Activated naive CD4-positive, alpha-beta T cell treated with anti-CD3 and anti-CD28 coated beads, Interleukin-2, amount 50 U/mL, for 24 hours (primary cell): ENCODE data around the gene TXNDC17.
"Not testable (repeated sequence)": the region's sequence is repeated elsewhere in the genome, so short reads cannot be mapped to it uniquely, and the experiment has no call there.

Experiments used
- H3K27ac Mint-ChIP-seq: one replicate; pipeline ENCODE4 v1.8.0; 2021; ENCODE audit warnings: mild to moderate bottlenecking, mixed read lengths
- H3K27me3 Mint-ChIP-seq: one replicate; pipeline ENCODE4 v1.8.0; 2021; ENCODE audit warnings: mixed read lengths
- H3K36me3 Mint-ChIP-seq: one replicate; pipeline ENCODE4 v1.8.0; 2021; ENCODE audit warnings: mixed read lengths
- H3K4me1 Mint-ChIP-seq: one replicate; pipeline ENCODE4 v1.8.0; 2021; ENCODE audit warnings: mixed read lengths
- H3K4me3 Mint-ChIP-seq: one replicate; pipeline ENCODE4 v1.8.0; 2021; ENCODE audit warnings: mild to moderate bottlenecking, mixed read lengths
- H3K9me3 Mint-ChIP-seq: one replicate; pipeline ENCODE4 v1.8.0; 2021; ENCODE audit warnings: mixed read lengths

Gene TXNDC17

GRCh38 chr17:6648181-6648580, 7.3 kb downstream of the TXNDC17 start:
- H3K4me3 Mint-ChIP-seq = no peak overlapping the region
- H3K27ac Mint-ChIP-seq = no peak overlapping the region
- no peaks in the 10 kb centered on the region for H3K9me3 Mint-ChIP-seq
- H3K36me3 Mint-ChIP-seq = peaks cover 20% of the 10 kb centered on the region
- no peaks in the 10 kb centered on the region for H3K27me3 Mint-ChIP-seq
- peaks cover 75% of the 10 kb centered on the region for H3K4me1 Mint-ChIP-seq

GRCh38 chr17:6651354-6651918, 10.6 kb downstream of the TXNDC17 start, which contains the start of the genes C17orf100 and MED31:
Gene C17orf100 (plus strand): TSS chr17:6651762. CDS start chr17:6651914, 152 bp downstream.
Gene MED31 (minus strand): TSS chr17:6651605. CDS start chr17:6651528, 77 bp downstream.
- no peaks in the 10 kb centered on the region for H3K9me3 Mint-ChIP-seq
- peaks cover 73% of the 10 kb centered on the region for H3K4me1 Mint-ChIP-seq
- peak within 1 kb of the TSS; percentile 99 for H3K27ac Mint-ChIP-seq
- peak within 1 kb of the TSS; percentile 94 for H3K4me3 Mint-ChIP-seq
- peaks cover 14% of the 10 kb centered on the region for H3K36me3 Mint-ChIP-seq
- H3K27me3 Mint-ChIP-seq = no peaks in the 10 kb centered on the region

- no peaks in the 10 kb centered on the region for H3K27me3 Mint-ChIP-seq
These were observed 11.1 kb downstream of the TXNDC17 start for GRCh38 chr17:6651919-6652452.

GRCh38 chr17:6654841-6655731, 14.2 kb downstream of the TXNDC17 start:
- Mint-ChIP-seq H3K9me3 (no peaks in the 10 kb centered on the region), H3K4me1 (peaks cover 58% of the 10 kb centered on the region), H3K4me3 (peak overlapping the region; percentile 81), H3K27ac (no peak overlapping the region), H3K36me3 (peaks cover 1% of the 10 kb centered on the region), H3K27me3 (no peaks in the 10 kb centered on the region)

More at GRCh38 chr17:6651919-6652452, 11.1 kb downstream of the TXNDC17 start:
- H3K27ac Mint-ChIP-seq = no peak overlapping the region
- peak overlapping the region; percentile 71 for H3K4me3 Mint-ChIP-seq
- peaks cover 68% of the 10 kb centered on the region for H3K4me1 Mint-ChIP-seq
- H3K36me3 Mint-ChIP-seq = peaks cover 12% of the 10 kb centered on the region
- H3K9me3 Mint-ChIP-seq = no peaks in the 10 kb centered on the region

- Mint-ChIP-seq H3K4me1 (peaks cover 61% of the 10 kb centered on the region), H3K27ac (peak overlapping the region; percentile 12), H3K4me3 (peak overlapping the region; percentile 85)
- H3K9me3 Mint-ChIP-seq, H3K27me3 Mint-ChIP-seq, H3K36me3 Mint-ChIP-seq: not testable (repeated sequence)
These were observed 15.0 kb downstream of the TXNDC17 start for GRCh38 chr17:6655732-6656361.

- Mint-ChIP-seq H3K4me1 (peaks cover 68% of the 10 kb centered on the region), H3K4me3 (peak overlapping the region; percentile 89), H3K27ac (peak overlapping the region; percentile 81)
- H3K27me3 Mint-ChIP-seq, H3K36me3 Mint-ChIP-seq, H3K9me3 Mint-ChIP-seq: not testable (repeated sequence)
These were observed 16.2 kb downstream of the TXNDC17 start for GRCh38 chr17:6656797-6657632.

- H3K4me3 Mint-ChIP-seq = peak overlapping the region; percentile 89
- peaks cover 1% of the 10 kb centered on the region for H3K36me3 Mint-ChIP-seq
- H3K4me1 Mint-ChIP-seq = peaks cover 62% of the 10 kb centered on the region
- H3K27me3 Mint-ChIP-seq = no peaks in the 10 kb centered on the region
- peak overlapping the region; percentile 55 for H3K27ac Mint-ChIP-seq
- no peaks in the 10 kb centered on the region for H3K9me3 Mint-ChIP-seq
These were observed 16.9 kb downstream of the TXNDC17 start for GRCh38 chr17:6657633-6658287.

- Mint-ChIP-seq H3K4me1 (peaks cover 56% of the 10 kb centered on the region), H3K4me3 (peak overlapping the region; percentile 89)
- H3K27me3 Mint-ChIP-seq, H3K9me3 Mint-ChIP-seq, H3K36me3 Mint-ChIP-seq, H3K27ac Mint-ChIP-seq: not testable (repeated sequence)
These were observed 17.6 kb downstream of the TXNDC17 start for GRCh38 chr17:6658411-6658810.

- no peak overlapping the region for H3K4me3 Mint-ChIP-seq
- no peaks in the 10 kb centered on the region for H3K9me3 Mint-ChIP-seq
These were observed 19.2 kb downstream of the TXNDC17 start for GRCh38 chr17:6660101-6660500.

GRCh38 chr17:6660805-6661463, 20.1 kb downstream of the TXNDC17 start:
- Mint-ChIP-seq H3K9me3 (no peaks in the 10 kb centered on the region), H3K4me3 (no peak overlapping the region), H3K36me3 (peaks cover 1% of the 10 kb centered on the region), H3K27me3 (no peaks in the 10 kb centered on the region), H3K27ac (peak overlapping the region; percentile 61), H3K4me1 (peaks cover 36% of the 10 kb centered on the region)

More at GRCh38 chr17:6660101-6660500, 19.2 kb downstream of the TXNDC17 start:
- Mint-ChIP-seq H3K27me3 (no peaks in the 10 kb centered on the region), H3K4me1 (peaks cover 43% of the 10 kb centered on the region), H3K36me3 (peaks cover 1% of the 10 kb centered on the region), H3K27ac (no peak overlapping the region)

GRCh38 chr17:6661464-6661848, 20.6 kb downstream of the TXNDC17 start:
- H3K9me3 Mint-ChIP-seq = no peaks in the 10 kb centered on the region
- H3K27ac Mint-ChIP-seq = no peak overlapping the region
- no peaks in the 10 kb centered on the region for H3K27me3 Mint-ChIP-seq
- H3K4me3 Mint-ChIP-seq = no peak overlapping the region
- H3K4me1 Mint-ChIP-seq = peaks cover 33% of the 10 kb centered on the region
- H3K36me3 Mint-ChIP-seq = peaks cover 1% of the 10 kb centered on the region

- not testable (repeated sequence) for H3K27ac Mint-ChIP-seq, H3K9me3 Mint-ChIP-seq, H3K4me3 Mint-ChIP-seq, H3K36me3 Mint-ChIP-seq, H3K27me3 Mint-ChIP-seq
- peaks cover 28% of the 10 kb centered on the region for H3K4me1 Mint-ChIP-seq
These were observed 22.3 kb downstream of the TXNDC17 start for GRCh38 chr17:6663200-6663599.

- no peaks in the 10 kb centered on the region for H3K9me3 Mint-ChIP-seq
- peaks cover 10% of the 10 kb centered on the region for H3K4me1 Mint-ChIP-seq
- H3K36me3 Mint-ChIP-seq = peaks cover 3% of the 10 kb centered on the region
- H3K27me3 Mint-ChIP-seq = no peaks in the 10 kb centered on the region
- H3K4me3 Mint-ChIP-seq = no peak overlapping the region
- no peak overlapping the region for H3K27ac Mint-ChIP-seq
These were observed 25.2 kb downstream of the TXNDC17 start for GRCh38 chr17:6666077-6666521.

GRCh38 chr17:6666557-6666956, 25.7 kb downstream of the TXNDC17 start:
- H3K36me3 Mint-ChIP-seq = peaks cover 3% of the 10 kb centered on the region
- no peak overlapping the region for H3K4me3 Mint-ChIP-seq
- H3K9me3 Mint-ChIP-seq = no peaks in the 10 kb centered on the region
- no peaks in the 10 kb centered on the region for H3K27me3 Mint-ChIP-seq
- H3K27ac Mint-ChIP-seq = no peak overlapping the region
- peaks cover 5% of the 10 kb centered on the region for H3K4me1 Mint-ChIP-seq
